PFSK-1 (cell line): ENCODE measurements around the gene GABRA4.

ENCODE experiments used
- FOXP2 ChIP-seq: optimal IDR thresholded peaks from 2 replicates; pipeline ENCODE3; 2011; ENCODE audit warnings: borderline replicate concordance, control low read depth, inconsistent platforms; ENCODE audit not compliant: insufficient read depth; ENCODE audit errors: extremely low read length, extremely low read depth
- POLR2AphosphoS5 ChIP-seq: IDR thresholded peaks from 2 replicates; pipeline ENCODE4 v1.6.1; 2012; ENCODE audit warnings: low read depth, mild to moderate bottlenecking, control low read depth, low read length, moderate library complexity
- TAF1 ChIP-seq: IDR thresholded peaks from 2 replicates; pipeline ENCODE4 v1.6.1; 2012; ENCODE audit warnings: low read length, control low read depth, borderline replicate concordance; ENCODE audit not compliant: insufficient read depth
- TF ChIP-seq, protein P1 (sequence below), 2 experiments: IDR thresholded peaks; 2 replicates each; pipeline versions ENCODE4 v1.6.1 to v1.8.0; 2011 to 2012; ENCODE audit warnings: low read depth in 2 of 2, low read length in 2 of 2, control low read depth in 1 of 2, inconsistent platforms in 1 of 2, mild to moderate bottlenecking in 1 of 2, moderate library complexity in 1 of 2; ENCODE audit not compliant: insufficient read depth in 1 of 2

GRCh38 chr4:46878641-46879040, 114.7 kb downstream of the GABRA4 start:
- TF ChIP-seq, protein P1, sequence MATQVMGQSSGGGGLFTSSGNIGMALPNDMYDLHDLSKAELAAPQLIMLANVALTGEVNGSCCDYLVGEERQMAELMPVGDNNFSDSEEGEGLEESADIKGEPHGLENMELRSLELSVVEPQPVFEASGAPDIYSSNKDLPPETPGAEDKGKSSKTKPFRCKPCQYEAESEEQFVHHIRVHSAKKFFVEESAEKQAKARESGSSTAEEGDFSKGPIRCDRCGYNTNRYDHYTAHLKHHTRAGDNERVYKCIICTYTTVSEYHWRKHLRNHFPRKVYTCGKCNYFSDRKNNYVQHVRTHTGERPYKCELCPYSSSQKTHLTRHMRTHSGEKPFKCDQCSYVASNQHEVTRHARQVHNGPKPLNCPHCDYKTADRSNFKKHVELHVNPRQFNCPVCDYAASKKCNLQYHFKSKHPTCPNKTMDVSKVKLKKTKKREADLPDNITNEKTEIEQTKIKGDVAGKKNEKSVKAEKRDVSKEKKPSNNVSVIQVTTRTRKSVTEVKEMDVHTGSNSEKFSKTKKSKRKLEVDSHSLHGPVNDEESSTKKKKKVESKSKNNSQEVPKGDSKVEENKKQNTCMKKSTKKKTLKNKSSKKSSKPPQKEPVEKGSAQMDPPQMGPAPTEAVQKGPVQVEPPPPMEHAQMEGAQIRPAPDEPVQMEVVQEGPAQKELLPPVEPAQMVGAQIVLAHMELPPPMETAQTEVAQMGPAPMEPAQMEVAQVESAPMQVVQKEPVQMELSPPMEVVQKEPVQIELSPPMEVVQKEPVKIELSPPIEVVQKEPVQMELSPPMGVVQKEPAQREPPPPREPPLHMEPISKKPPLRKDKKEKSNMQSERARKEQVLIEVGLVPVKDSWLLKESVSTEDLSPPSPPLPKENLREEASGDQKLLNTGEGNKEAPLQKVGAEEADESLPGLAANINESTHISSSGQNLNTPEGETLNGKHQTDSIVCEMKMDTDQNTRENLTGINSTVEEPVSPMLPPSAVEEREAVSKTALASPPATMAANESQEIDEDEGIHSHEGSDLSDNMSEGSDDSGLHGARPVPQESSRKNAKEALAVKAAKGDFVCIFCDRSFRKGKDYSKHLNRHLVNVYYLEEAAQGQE (IDR thresholded peaks at IDR 0.05; ENCODE audit: insufficient read depth in 1 of 2, low read depth in 2 of 2, low read length in 2 of 2), result no peak
- TF ChIP-seq POLR2AphosphoS5, result no peak
- no peak for TF ChIP-seq TAF1
- TF ChIP-seq FOXP2, result no peak
